Sigmoid colon (tissue), 4 donors: ENCODE data around the gene KCNT1.

ENCODE experiments used
- EP300 ChIP-seq, 4 donors: sonication (generic); formaldehyde crosslinking; IDR thresholded peaks; one replicate each; pipeline ENCODE4 v1.6.1; 2017; ENCODE audit warnings: antibody characterized with exemption in 4 of 4
- POLR2AphosphoS5 ChIP-seq, 4 donors: sonication (generic); formaldehyde crosslinking; IDR thresholded peaks; one replicate each; pipeline ENCODE4 v1.6.1; 2017; ENCODE audit warnings: antibody characterized with exemption in 4 of 4
- TF ChIP-seq, protein P1 (sequence below), 4 experiments: fragments of 450-650 bp in 3 of 4; fragments of 200-600 bp in 1 of 4; IDR thresholded peaks; one replicate each; pipeline ENCODE4 v1.5.1; 2016 to 2019; ENCODE audit warnings: antibody characterized with exemption in 4 of 4, mild to moderate bottlenecking in 3 of 4, moderate library complexity in 2 of 4

DNA sequence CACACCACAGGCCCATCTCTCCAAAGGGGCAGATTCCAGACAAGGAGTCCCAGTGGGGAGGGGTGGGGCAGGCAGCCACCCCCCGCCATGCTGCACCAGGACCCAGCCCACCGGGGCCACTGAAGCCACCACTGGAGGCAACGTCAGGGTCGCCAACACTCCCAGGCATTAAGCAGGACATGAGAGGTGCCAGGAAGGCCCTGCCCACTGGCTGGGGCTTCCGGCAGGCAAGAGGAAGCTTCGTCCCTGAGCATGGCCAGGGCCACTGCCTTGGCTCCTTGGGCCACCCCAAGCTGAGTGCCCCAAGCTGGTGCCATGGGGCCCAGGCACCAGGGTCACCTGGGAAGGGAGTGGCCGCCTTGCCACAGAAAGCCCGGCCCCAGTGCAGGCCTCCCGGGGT, 17.5 kb downstream of the KCNT1 start:
- TF ChIP-seq, protein P1, sequence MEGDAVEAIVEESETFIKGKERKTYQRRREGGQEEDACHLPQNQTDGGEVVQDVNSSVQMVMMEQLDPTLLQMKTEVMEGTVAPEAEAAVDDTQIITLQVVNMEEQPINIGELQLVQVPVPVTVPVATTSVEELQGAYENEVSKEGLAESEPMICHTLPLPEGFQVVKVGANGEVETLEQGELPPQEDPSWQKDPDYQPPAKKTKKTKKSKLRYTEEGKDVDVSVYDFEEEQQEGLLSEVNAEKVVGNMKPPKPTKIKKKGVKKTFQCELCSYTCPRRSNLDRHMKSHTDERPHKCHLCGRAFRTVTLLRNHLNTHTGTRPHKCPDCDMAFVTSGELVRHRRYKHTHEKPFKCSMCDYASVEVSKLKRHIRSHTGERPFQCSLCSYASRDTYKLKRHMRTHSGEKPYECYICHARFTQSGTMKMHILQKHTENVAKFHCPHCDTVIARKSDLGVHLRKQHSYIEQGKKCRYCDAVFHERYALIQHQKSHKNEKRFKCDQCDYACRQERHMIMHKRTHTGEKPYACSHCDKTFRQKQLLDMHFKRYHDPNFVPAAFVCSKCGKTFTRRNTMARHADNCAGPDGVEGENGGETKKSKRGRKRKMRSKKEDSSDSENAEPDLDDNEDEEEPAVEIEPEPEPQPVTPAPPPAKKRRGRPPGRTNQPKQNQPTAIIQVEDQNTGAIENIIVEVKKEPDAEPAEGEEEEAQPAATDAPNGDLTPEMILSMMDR (IDR thresholded peaks at IDR 0.05) = no peak
- TF ChIP-seq EP300 (IDR thresholded peaks at IDR 0.05) = no peak
- TF ChIP-seq POLR2AphosphoS5 (IDR thresholded peaks at IDR 0.05) = no peak
